T-cell (primary cell): ENCODE results near the gene HOPX. TPM values are rescaled to one million over a fixed set of nuclear protein-coding genes. Genes with fewer than 3 reads are reported as not detected.

Source experiments
- ATAC-seq, 4 experiments: fragments of 200-7000 bp in 3 of 4; fragments of 150-1000 bp in 1 of 4; cut with Tn5 transposase; replicated peaks in 1 of 4; 1 replicate in 3 of 4; 2 replicates in 1 of 4; pipeline ENCODE4 v1.10.0; 2021; ENCODE audit warnings: moderate library complexity in 3 of 4, mild to moderate bottlenecking in 2 of 4, moderate number of reproducible peaks in 1 of 4
- CTCF ChIA-PET, 2 donors: fragments of 300-600 bp; sonication (Branson Sonifier 250); formaldehyde crosslinking; loops; one replicate each; lab custom pipeline; 2022; ENCODE audit warnings: antibody characterized with exemption in 2 of 2; lab: Charles Lee
- POLR2A ChIA-PET, 2 donors: fragments of 300-600 bp; sonication (Branson Sonifier 250); formaldehyde crosslinking; loops; one replicate each; lab custom pipeline; 2022; ENCODE audit warnings: antibody characterized with exemption in 2 of 2; lab: Charles Lee
- DNase-seq, 35 experiments: peaks; one replicate each; pipeline versions ENCODE4 v3.0.0 to v3.0.0-alpha.2; 2013 to 2023
- H3K27ac ChIP-seq: one replicate; pipeline ENCODE4 v1.5.1; 2013; ENCODE audit warnings: low read length
- H3K27me3 ChIP-seq, 2 experiments: replicated peaks in 1 of 2; 1 replicate in 1 of 2; 2 replicates in 1 of 2; pipeline versions ENCODE4 v1.6.1 to v1.7.0; 2013; ENCODE audit warnings: low read length in 1 of 2, mixed read lengths in 1 of 2; ENCODE audit not compliant: control insufficient read depth in 2 of 2, insufficient read depth in 2 of 2; ENCODE audit errors: extremely low read depth in 1 of 2
- H3K36me3 ChIP-seq, 2 donors: 1 replicate in 1 of 2; 2 replicates in 1 of 2; pipeline versions ENCODE4 v1.6.1 to v1.7.0; 2013; ENCODE audit warnings: low read length in 1 of 2; ENCODE audit not compliant: control insufficient read depth in 2 of 2, insufficient read depth in 1 of 2; ENCODE audit errors: extremely low read depth in 1 of 2
- H3K4me1 ChIP-seq, 2 experiments: 1 replicate in 1 of 2; 2 replicates in 1 of 2; pipeline versions ENCODE4 v1.6.1 to v1.7.0; 2013; ENCODE audit warnings: low read length in 2 of 2, mixed read lengths in 1 of 2; ENCODE audit not compliant: insufficient read depth in 2 of 2, control insufficient read depth in 1 of 2; ENCODE audit errors: extremely low read depth in 1 of 2
- H3K4me3 ChIP-seq, 2 donors: 1 replicate in 1 of 2; 2 replicates in 1 of 2; pipeline versions ENCODE4 v1.5.1 to v1.7.0; 2013; ENCODE audit warnings: mild to moderate bottlenecking in 2 of 2, low read length in 1 of 2, moderate library complexity in 1 of 2; ENCODE audit not compliant: control insufficient read depth in 1 of 2; ENCODE audit errors: extremely low read depth in 1 of 2
- H3K9me3 ChIP-seq: 2 replicates; pipeline ENCODE4 v1.7.0; 2013
- H3K27ac Mint-ChIP-seq, 2 donors: one replicate each; pipeline ENCODE4 v1.8.0; 2020 to 2021; ENCODE audit warnings: mild to moderate bottlenecking in 2 of 2, mixed read lengths in 2 of 2
- H3K27me3 Mint-ChIP-seq, 2 donors: one replicate each; pipeline ENCODE4 v1.8.0; 2021 to 2022; ENCODE audit warnings: mixed read lengths in 2 of 2
- H3K36me3 Mint-ChIP-seq: one replicate; pipeline ENCODE4 v1.8.0; 2021; ENCODE audit warnings: mixed read lengths
- H3K4me1 Mint-ChIP-seq, 3 donors: one replicate each; pipeline ENCODE4 v1.8.0; 2020 to 2022; ENCODE audit warnings: mixed read lengths in 3 of 3, mild to moderate bottlenecking in 1 of 3
- H3K4me3 Mint-ChIP-seq, 3 donors: one replicate each; pipeline ENCODE4 v1.8.0; 2020 to 2022; ENCODE audit warnings: mild to moderate bottlenecking in 3 of 3, mixed read lengths in 3 of 3, moderate library complexity in 3 of 3
- H3K9me3 Mint-ChIP-seq, 3 donors: one replicate each; pipeline ENCODE4 v1.8.0; 2020 to 2022; ENCODE audit warnings: mixed read lengths in 3 of 3
- WGBS: methylation state at CpG from one replicate; pipeline ENCODE4 v1.1.5; 2013; ENCODE audit warnings: missing lambda C conversion rate; ENCODE audit not compliant: insufficient coverage; 5-methylcytosine and 5-hydroxymethylcytosine counted together
- total RNA-seq, 35 experiments: library from RNA in 6 of 35; stranded (reverse) in 6 of 35; fragments of 120-200 nt in 1 of 35; gene quantifications; one replicate each; pipeline versions ENCODE4 v1.2.1 to v1.2.4 and lab custom pipeline; 2013 to 2026

Gene HOPX
- total RNA-seq, 5 donors from 2014 or later (not counting 1 experiment from before 2014, with no cell fraction given): 6.3 to 34.9 (median 23.4) TPM

DNA sequence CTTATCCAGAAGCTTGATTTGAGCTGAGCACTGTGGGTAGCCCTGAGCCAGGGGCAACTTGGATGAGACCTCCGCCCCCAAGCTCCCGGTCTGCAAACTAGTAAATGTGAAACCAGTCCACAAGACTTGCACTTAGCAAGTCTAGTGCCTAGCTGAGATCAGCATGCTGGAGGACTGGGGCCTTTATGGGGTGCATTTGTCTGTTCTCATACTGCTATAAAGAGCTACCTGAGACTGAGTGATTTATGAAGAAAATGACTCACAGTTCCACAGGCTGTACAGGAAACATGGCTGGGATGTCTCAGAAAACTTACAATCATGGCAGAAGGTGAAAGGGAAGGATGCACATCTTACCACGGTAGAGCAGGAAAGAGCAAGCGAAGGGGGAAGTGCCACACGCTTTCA lies 42.1 kb upstream of the HOPX start:
- Histone ChIP-seq H3K4me1 (no peaks in the 10 kb centered on the region), H3K27me3 (no peaks in the 10 kb centered on the region), H3K4me3 (no peak overlapping the region), H3K36me3 (no peaks in the 10 kb centered on the region), H3K9me3 (no peaks in the 10 kb centered on the region), H3K27ac (no peak overlapping the region)
- ChIA-PET POLR2A (no interaction called here), CTCF (no interaction called here)
- Mint-ChIP-seq H3K27ac (peak overlapping the region in 1 of 2 donors; percentile 54), H3K9me3 (no peaks in the 10 kb centered on the region), H3K4me1 (peaks cover 4 to 6% (median 6%) of the 10 kb centered on the region in 3 donors), H3K4me3 (no peak overlapping the region), H3K36me3 (no peaks in the 10 kb centered on the region), H3K27me3 (no peaks in the 10 kb centered on the region)
- WGBS: 24% methylated on average over 3 of the region's 5 CpGs
- DNase-seq: no peak
- ATAC-seq: peak in 1 of 4 experiments; percentile 50

DNA sequence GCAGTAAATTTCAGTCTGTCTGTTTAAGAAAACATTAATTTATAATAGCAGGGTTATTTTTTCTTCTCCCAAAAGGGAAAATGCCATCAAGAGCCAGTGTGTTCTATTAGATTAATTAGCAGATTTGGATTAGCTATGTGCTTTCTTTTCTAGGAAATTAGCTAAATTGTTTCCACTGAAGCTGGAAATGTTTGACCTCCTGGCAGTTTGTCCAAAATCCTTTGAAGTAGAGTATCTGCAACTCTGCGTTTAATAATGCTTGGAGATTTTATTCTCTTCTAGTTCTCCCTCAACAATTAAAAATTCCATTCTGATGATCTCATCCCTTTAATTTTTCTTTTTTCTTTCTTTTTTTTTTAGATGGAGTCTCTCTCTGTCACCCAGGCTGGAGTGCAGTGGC lies 27.1 kb upstream of the HOPX start:
- Histone ChIP-seq H3K9me3 (no peaks in the 10 kb centered on the region), H3K36me3 (no peaks in the 10 kb centered on the region), H3K4me1 (no peaks in the 10 kb centered on the region), H3K4me3 (no peak overlapping the region), H3K27ac (no peak overlapping the region), H3K27me3 (peaks cover 0 to 13% of the 10 kb centered on the region in 2 experiments)
- Mint-ChIP-seq H3K27me3 (peaks cover 5 to 6% of the 10 kb centered on the region in 2 donors), H3K9me3 (no peaks in the 10 kb centered on the region), H3K4me1 (no peaks in the 10 kb centered on the region), H3K36me3 (no peaks in the 10 kb centered on the region), H3K27ac (no peak overlapping the region), H3K4me3 (no peak overlapping the region)
- ChIA-PET CTCF (no interaction called here), POLR2A (no interaction called here)
- no CpG with 5 or more reads among the region's 1 CpG for WGBS
- ATAC-seq: no peak
- DNase-seq: no peak

DNA sequence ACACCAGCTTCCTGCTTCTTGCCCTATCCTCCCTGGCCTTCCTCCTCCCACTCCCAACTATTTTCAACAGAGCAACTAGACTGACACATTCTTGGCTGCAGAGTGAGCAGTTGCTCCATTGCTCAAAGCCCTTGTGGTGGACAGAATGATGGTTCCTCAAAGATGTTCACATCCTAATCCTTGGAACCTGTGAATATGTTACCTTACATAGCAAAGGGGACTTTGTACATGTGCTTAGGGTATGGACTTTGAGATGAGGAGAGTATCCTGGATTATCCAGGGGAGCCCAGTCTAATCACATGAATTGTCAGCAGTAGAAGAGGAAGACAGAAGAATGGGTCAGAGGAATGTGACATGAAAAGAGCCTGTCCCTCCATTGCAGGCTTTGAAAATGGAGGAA lies 24.9 kb upstream of the HOPX start:
- H3K27ac Mint-ChIP-seq: no peak overlapping the region
- H3K27me3 Mint-ChIP-seq: peaks cover 5 to 6% of the 10 kb centered on the region in 2 donors
- H3K9me3 ChIP-seq: no peaks in the 10 kb centered on the region
- ChIA-PET POLR2A (no interaction called here), CTCF (no interaction called here)
- no peaks in the 10 kb centered on the region for H3K36me3 ChIP-seq
- H3K27ac ChIP-seq: no peak overlapping the region
- ATAC-seq: no peak
- no peak overlapping the region for H3K4me3 Mint-ChIP-seq
- H3K36me3 Mint-ChIP-seq: no peaks in the 10 kb centered on the region
- H3K4me1 ChIP-seq: no peaks in the 10 kb centered on the region
- no peaks in the 10 kb centered on the region for H3K4me1 Mint-ChIP-seq
- DNase-seq: no peak
- H3K9me3 Mint-ChIP-seq: no peaks in the 10 kb centered on the region
- H3K27me3 ChIP-seq: peaks cover 0 to 2% of the 10 kb centered on the region in 2 experiments
- no peak overlapping the region for H3K4me3 ChIP-seq

DNA sequence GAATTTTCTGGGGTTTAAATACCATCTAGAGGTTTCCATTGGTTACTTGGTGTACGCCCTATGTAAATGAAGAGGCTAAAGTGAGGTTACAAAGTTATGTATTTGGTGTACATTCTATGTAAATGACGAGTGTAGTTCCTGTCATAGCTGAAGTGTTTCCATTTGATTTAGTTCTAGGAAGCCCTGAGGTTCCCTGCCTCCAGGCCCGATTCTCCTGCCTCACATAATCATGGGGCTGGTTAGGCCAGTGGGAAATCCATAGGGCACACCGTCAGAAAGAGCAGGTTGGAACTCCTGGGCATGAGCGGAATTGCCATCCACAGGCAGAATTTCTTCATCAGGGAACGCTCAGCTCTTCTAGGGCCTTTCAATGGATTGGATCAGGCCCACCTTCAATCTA lies 24.2 kb upstream of the HOPX start:
- Mint-ChIP-seq H3K36me3 (no peaks in the 10 kb centered on the region), H3K27me3 (peaks cover 5% of the 10 kb centered on the region in 2 donors), H3K9me3 (no peaks in the 10 kb centered on the region), H3K27ac (no peak overlapping the region), H3K4me3 (no peak overlapping the region), H3K4me1 (no peaks in the 10 kb centered on the region)
- ChIA-PET POLR2A (no interaction called here), CTCF (no interaction called here)
- no peaks in the 10 kb centered on the region for H3K4me1 ChIP-seq
- H3K9me3 ChIP-seq: no peaks in the 10 kb centered on the region
- no peak overlapping the region for H3K4me3 ChIP-seq
- 100% methylated on average over 1 of the region's 6 CpGs for WGBS
- H3K27me3 ChIP-seq: no peaks in the 10 kb centered on the region
- no peak for ATAC-seq
- no peaks in the 10 kb centered on the region for H3K36me3 ChIP-seq
- DNase-seq: no peak
- H3K27ac ChIP-seq: no peak overlapping the region

GRCh38 chr4:56704089-56704871 lies 23.2 kb upstream of the HOPX start:
- H3K27ac ChIP-seq: no peak overlapping the region
- Mint-ChIP-seq H3K36me3 (no peaks in the 10 kb centered on the region), H3K27ac (no peak overlapping the region), H3K9me3 (no peaks in the 10 kb centered on the region), H3K4me3 (no peak overlapping the region), H3K27me3 (peaks cover 0 to 1% of the 10 kb centered on the region in 2 donors), H3K4me1 (peaks cover 0 to 4% (median 2%) of the 10 kb centered on the region in 3 donors)
- no peaks in the 10 kb centered on the region for H3K9me3 ChIP-seq
- CTCF ChIA-PET: no interaction called here
- H3K4me3 ChIP-seq: no peak overlapping the region
- ATAC-seq: no peak
- H3K36me3 ChIP-seq: no peaks in the 10 kb centered on the region
- H3K27me3 ChIP-seq: no peaks in the 10 kb centered on the region
- POLR2A ChIA-PET: no interaction called here
- H3K4me1 ChIP-seq: no peaks in the 10 kb centered on the region
- 90% methylated on average over 4 of the region's 7 CpGs for WGBS
- no peak for DNase-seq

DNA sequence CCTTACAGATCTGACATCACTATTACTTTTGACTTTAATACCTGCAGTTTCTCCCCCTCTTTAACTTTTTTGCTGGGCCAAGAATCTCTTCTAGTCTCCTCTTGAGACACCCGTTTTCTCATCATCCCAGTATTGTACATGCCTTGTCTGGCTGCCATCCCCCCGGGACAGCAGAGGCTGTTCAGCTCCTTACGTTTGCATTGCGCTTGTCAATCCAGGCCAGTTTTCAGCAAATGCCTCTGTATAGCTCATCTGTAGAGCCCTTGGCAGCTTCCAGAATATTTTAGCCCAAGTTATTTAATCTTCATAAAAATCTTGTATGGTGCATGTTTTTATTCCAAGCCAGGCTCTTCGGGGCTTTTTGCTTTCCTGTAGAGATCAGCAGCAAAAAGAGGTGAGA lies 22.3 kb upstream of the HOPX start:
- no peaks in the 10 kb centered on the region for H3K4me1 ChIP-seq
- ChIA-PET CTCF (interaction anchor here in 1 of 2 donors (0.6 kb wide), 1 partner anchor 114 kb away, joined by 6 read pairs; no protein-coding TSS in a partner anchor), POLR2A (no interaction called here)
- 91% methylated on average over 4 of the region's 5 CpGs for WGBS
- H3K27me3 Mint-ChIP-seq: no peaks in the 10 kb centered on the region
- no peak overlapping the region for H3K27ac Mint-ChIP-seq
- H3K4me3 Mint-ChIP-seq: no peak overlapping the region
- H3K27me3 ChIP-seq: no peaks in the 10 kb centered on the region
- ATAC-seq: no peak
- H3K36me3 ChIP-seq: no peaks in the 10 kb centered on the region
- H3K27ac ChIP-seq: no peak overlapping the region
- H3K9me3 Mint-ChIP-seq: no peaks in the 10 kb centered on the region
- H3K4me1 Mint-ChIP-seq: peaks cover 0 to 4% (median 2%) of the 10 kb centered on the region in 3 donors
- H3K36me3 Mint-ChIP-seq: no peaks in the 10 kb centered on the region
- no peak overlapping the region for H3K4me3 ChIP-seq
- no peaks in the 10 kb centered on the region for H3K9me3 ChIP-seq
- no peak for DNase-seq
